Activated T-cell treated with anti-CD3 and anti-CD28 coated beads, Interleukin-2, amount 50 U/mL, for 1 hour (primary cell): ENCODE data around the gene TMEM240.
"Not testable (repeated sequence)": the region's sequence is repeated elsewhere in the genome, so short reads cannot be mapped to it uniquely, and the experiment has no call there.

ENCODE experiments used
- DNase-seq: peaks from one replicate; pipeline ENCODE4 v3.0.0-alpha.2; 2020

TMEM240 gene

GRCh38 chr1:1490633-1491230 lies 49.7 kb downstream of the TMEM240 start:
- DNase-seq: no peak

GRCh38 chr1:1489861-1490260 lies 50.6 kb downstream of the TMEM240 start:
- DNase-seq: no peak

- no peak for DNase-seq
These were observed 51.2 kb downstream of the TMEM240 start for GRCh38 chr1:1489231-1489630.

- DNase-seq: no peak
These were observed 52.7 kb downstream of the TMEM240 start for GRCh38 chr1:1487701-1488100.

GRCh38 chr1:1485755-1486317 lies 54.6 kb downstream of the TMEM240 start:
- DNase-seq: not testable (repeated sequence)

GRCh38 chr1:1484976-1485750 lies 55.3 kb downstream of the TMEM240 start:
- not testable (repeated sequence) for DNase-seq
